HEK293 (cell line): ENCODE measurements around the gene ZNF747.

ENCODE experiments used
- CTCF ChIP-seq: fragments of 450-650 bp; formaldehyde crosslinking; IDR thresholded peaks from 2 replicates; pipeline ENCODE4 v1.5.1; 2016; ENCODE audit warnings: missing biosample characterization, missing genetic modification characterization
- GLI2 ChIP-seq: fragments of 450-650 bp; formaldehyde crosslinking; IDR thresholded peaks from 2 replicates; pipeline ENCODE4; 2017; ENCODE audit warnings: missing biosample characterization, missing genetic modification characterization, low read depth, borderline replicate concordance
- MYNN ChIP-seq: fragments of 450-650 bp; formaldehyde crosslinking; IDR thresholded peaks from 2 replicates; pipeline ENCODE4 v1.5.1; 2016; ENCODE audit warnings: missing biosample characterization, missing genetic modification characterization, borderline replicate concordance
- MZF1 ChIP-seq: fragments of 450-650 bp; formaldehyde crosslinking; IDR thresholded peaks from 2 replicates; pipeline ENCODE4 v1.5.1; 2017; ENCODE audit warnings: missing biosample characterization, missing genetic modification characterization, borderline replicate concordance
- YY1 ChIP-seq: fragments of 450-650 bp; formaldehyde crosslinking; IDR thresholded peaks from 2 replicates; pipeline ENCODE4 v1.5.1; 2018; ENCODE audit warnings: missing biosample characterization, missing genetic modification characterization
- ZNF350 ChIP-seq: fragments of 450-650 bp; formaldehyde crosslinking; IDR thresholded peaks from 2 replicates; pipeline ENCODE4 v1.5.0; 2017; ENCODE audit warnings: missing biosample characterization, mild to moderate bottlenecking, missing genetic modification characterization
- ZNF596 ChIP-seq: fragments of 450-650 bp; IDR thresholded peaks from 2 replicates; pipeline ENCODE4 v1.5.0; 2018; ENCODE audit warnings: missing biosample characterization, mild to moderate bottlenecking, missing genetic modification characterization, moderate library complexity
- TF ChIP-seq, protein P1 (sequence below): fragments of 450-650 bp; IDR thresholded peaks from 2 replicates; pipeline ENCODE4 v1.5.1; 2018; ENCODE audit warnings: missing biosample characterization, mild to moderate bottlenecking, missing genetic modification characterization

DNA sequence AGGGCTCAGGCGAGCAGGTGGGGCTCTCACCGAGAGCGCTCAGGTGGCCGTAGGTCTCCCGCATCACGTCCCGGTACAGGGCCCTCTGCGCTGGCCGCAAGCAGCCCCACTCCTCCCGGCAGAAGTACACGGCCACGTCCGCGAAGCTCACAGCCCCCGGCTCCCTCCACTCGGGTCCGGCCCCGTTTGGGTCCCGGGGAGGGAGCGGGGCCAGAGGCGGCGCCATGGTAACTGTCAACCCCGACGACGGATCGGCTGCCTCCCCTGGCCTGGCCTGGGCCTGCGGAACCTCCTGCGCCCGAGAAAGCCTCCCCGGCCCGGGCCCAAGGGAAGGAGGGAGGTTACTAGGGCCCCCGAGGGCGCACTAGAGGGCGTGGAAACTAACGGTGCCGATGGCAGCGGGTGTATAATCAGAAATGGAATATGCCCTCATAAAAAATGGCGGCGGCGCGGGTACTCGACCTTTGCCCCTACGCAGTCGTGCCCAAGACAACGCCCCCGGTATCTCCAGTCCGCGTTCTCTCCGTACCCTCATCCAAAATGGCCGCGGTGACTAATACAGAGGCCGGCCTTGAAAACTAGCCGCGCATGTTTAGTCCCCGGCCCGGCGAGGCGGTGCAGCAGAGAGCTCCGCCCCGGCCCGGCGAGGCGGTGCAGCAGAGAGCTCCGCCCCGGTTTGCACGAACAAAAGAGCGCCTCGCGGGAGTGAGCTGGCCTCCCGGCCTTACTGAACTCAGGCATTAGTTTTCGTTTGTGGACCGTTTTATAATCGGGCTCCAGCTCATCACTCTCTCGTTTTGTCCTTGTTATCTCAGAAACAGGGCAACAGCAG, 23.5 kb upstream of the ZNF747 start, which contains the start of gene ZNF764:
- TF ChIP-seq CTCF (tag by site-specific recombination) (peak; percentile 84), MYNN (tag by site-specific recombination) (0 out of 2 replicates have a peak, but pooled peaks have one; percentile 35), MZF1 (tag by site-specific recombination) (peak; percentile 69; the same call in 1 of the 2 replicates), ZNF596 (no peak), YY1 (tag by site-specific recombination) (peak; percentile 98), ZNF350 (tag by site-specific recombination) (no peak), GLI2 (tag by site-specific recombination) (no peak)
- TF ChIP-seq, protein P1, sequence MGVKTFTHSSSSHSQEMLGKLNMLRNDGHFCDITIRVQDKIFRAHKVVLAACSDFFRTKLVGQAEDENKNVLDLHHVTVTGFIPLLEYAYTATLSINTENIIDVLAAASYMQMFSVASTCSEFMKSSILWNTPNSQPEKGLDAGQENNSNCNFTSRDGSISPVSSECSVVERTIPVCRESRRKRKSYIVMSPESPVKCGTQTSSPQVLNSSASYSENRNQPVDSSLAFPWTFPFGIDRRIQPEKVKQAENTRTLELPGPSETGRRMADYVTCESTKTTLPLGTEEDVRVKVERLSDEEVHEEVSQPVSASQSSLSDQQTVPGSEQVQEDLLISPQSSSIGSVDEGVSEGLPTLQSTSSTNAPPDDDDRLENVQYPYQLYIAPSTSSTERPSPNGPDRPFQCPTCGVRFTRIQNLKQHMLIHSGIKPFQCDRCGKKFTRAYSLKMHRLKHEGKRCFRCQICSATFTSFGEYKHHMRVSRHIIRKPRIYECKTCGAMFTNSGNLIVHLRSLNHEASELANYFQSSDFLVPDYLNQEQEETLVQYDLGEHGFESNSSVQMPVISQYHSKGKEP (tag by site-specific recombination) = peak; percentile 49; the same call in 1 of the 2 replicates
